Prostate gland (tissue), 2 donors: ENCODE data around the gene PURA. TPM values are rescaled to one million over a fixed set of nuclear protein-coding genes. Genes with fewer than 3 reads are reported as not detected.

Source experiments
- DNase-seq: peaks from one replicate; pipeline ENCODE4 v3.0.0-alpha.2; 2019; ENCODE audit warnings: low spot score
- H3K27ac ChIP-seq, 2 donors: fragments of 200-600 bp; sonication (generic); 2 replicates each; pipeline ENCODE4 v1.5.1; 2017 to 2019
- H3K27me3 ChIP-seq: fragments of 200-600 bp; sonication (generic); replicated peaks from 2 replicates; pipeline ENCODE4 v1.5.1; 2019; ENCODE audit not compliant: insufficient read depth
- H3K36me3 ChIP-seq, 2 donors: fragments of 200-600 bp; sonication (generic); 1 replicate in 1 of 2; 2 replicates in 1 of 2; pipeline versions ENCODE4 v1.5.1 to v1.8.1; 2017 to 2019
- H3K4me1 ChIP-seq: fragments of 200-600 bp; sonication (generic); replicated peaks from 2 replicates; pipeline ENCODE4 v1.5.1; 2019
- H3K4me3 ChIP-seq, 2 donors: fragments of 200-600 bp; sonication (generic); 2 replicates each; pipeline ENCODE4 v1.5.1; 2017 to 2019
- H3K9me3 ChIP-seq: fragments of 200-600 bp; sonication (generic); 2 replicates; pipeline ENCODE4 v1.5.1; 2017
- POLR2A ChIP-seq: fragments of 450-650 bp; IDR thresholded peaks from one replicate; pipeline ENCODE4 v1.6.1; 2016; ENCODE audit warnings: antibody characterized with exemption, mild to moderate bottlenecking
- POLR2AphosphoS5 ChIP-seq: sonication (generic); formaldehyde crosslinking; IDR thresholded peaks from one replicate; pipeline ENCODE4 v1.6.1; 2017; ENCODE audit warnings: antibody characterized with exemption
- WGBS: methylation state at CpG from one replicate; pipeline ENCODE4 v1.1.5; 2018; 5-methylcytosine and 5-hydroxymethylcytosine counted together
- intact Hi-C: fragments of 100-400 bp; cut with DNase I; formaldehyde crosslinking; loops from one replicate; pipeline ENCODE4 v1.14.2; 2022
- total RNA-seq, 2 donors: library from RNA; depleted of rRNA; stranded (reverse); fragments of >200 nt; gene quantifications; one replicate each; pipeline ENCODE4 v1.1.0, GENCODE V29; 2016
- TF ChIP-seq, protein P1 (sequence below), 4 experiments: fragments of 200-600 bp in 2 of 4; fragments of 450-650 bp in 2 of 4; sonication (generic) in 2 of 4; IDR thresholded peaks; 1 replicate in 3 of 4; 2 replicates in 1 of 4; pipeline ENCODE4 v1.5.1; 2016 to 2019; ENCODE audit warnings: antibody characterized with exemption in 4 of 4, mild to moderate bottlenecking in 2 of 4, moderate library complexity in 2 of 4

PURA gene
- total RNA-seq, 2 donors from 2014 or later = 24.2 to 27.2 TPM

- H3K4me1 ChIP-seq = peaks cover 3% of the 10 kb centered on the region
- DNase-seq = peak; percentile 76
- intact Hi-C loops = no loop called here
These were observed 27.3 kb downstream of the PURA start for GRCh38 chr5:140141241-140141640.

GRCh38 chr5:140142246-140142645 is 28.3 kb downstream of the PURA start:
- intact Hi-C loops = no loop called here
- TF ChIP-seq, protein P1, sequence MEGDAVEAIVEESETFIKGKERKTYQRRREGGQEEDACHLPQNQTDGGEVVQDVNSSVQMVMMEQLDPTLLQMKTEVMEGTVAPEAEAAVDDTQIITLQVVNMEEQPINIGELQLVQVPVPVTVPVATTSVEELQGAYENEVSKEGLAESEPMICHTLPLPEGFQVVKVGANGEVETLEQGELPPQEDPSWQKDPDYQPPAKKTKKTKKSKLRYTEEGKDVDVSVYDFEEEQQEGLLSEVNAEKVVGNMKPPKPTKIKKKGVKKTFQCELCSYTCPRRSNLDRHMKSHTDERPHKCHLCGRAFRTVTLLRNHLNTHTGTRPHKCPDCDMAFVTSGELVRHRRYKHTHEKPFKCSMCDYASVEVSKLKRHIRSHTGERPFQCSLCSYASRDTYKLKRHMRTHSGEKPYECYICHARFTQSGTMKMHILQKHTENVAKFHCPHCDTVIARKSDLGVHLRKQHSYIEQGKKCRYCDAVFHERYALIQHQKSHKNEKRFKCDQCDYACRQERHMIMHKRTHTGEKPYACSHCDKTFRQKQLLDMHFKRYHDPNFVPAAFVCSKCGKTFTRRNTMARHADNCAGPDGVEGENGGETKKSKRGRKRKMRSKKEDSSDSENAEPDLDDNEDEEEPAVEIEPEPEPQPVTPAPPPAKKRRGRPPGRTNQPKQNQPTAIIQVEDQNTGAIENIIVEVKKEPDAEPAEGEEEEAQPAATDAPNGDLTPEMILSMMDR (IDR thresholded peaks at IDR 0.05) = no peak
- no peak for TF ChIP-seq POLR2A
- no peak for TF ChIP-seq POLR2AphosphoS5
- Histone ChIP-seq H3K4me3 (no peak overlapping the region), H3K36me3 (no peaks in the 10 kb centered on the region), H3K9me3 (no peaks in the 10 kb centered on the region), H3K27me3 (no peaks in the 10 kb centered on the region), H3K4me1 (peaks cover 5% of the 10 kb centered on the region), H3K27ac (no peak overlapping the region)
- no peak for DNase-seq
- 81% methylated on average over 5 of the region's 5 CpGs for WGBS

More at GRCh38 chr5:140141241-140141640, 27.3 kb downstream of the PURA start:
- no peak overlapping the region for H3K27ac ChIP-seq
- TF ChIP-seq, protein P1 (IDR thresholded peaks at IDR 0.05) = no peak
- TF ChIP-seq POLR2A (no peak), POLR2AphosphoS5 (peak; percentile 82)
- H3K27me3 ChIP-seq = no peaks in the 10 kb centered on the region
- H3K9me3 ChIP-seq = no peaks in the 10 kb centered on the region
- no peaks in the 10 kb centered on the region for H3K36me3 ChIP-seq
- no peak overlapping the region for H3K4me3 ChIP-seq

DNA sequence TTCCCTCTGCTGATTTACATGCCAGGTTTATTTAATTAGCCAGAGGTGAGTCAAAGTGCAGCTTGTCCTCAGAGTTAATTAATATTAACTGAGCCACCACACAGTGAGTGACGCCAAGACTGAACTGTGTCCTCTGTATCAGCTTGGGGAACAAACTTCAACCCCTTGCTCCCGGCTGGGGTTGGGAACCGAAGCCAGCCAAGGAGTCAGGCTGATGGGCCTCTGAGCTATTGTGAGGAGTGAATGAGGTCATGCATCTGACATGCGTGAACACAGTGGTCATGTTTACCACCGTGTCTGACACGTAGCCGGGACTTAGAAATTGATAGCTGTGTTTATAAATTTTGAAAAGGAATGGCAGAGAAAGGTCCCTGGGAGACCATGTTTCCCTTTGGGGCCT is 28.9 kb downstream of the PURA start:
- no peak for DNase-seq
- TF ChIP-seq POLR2AphosphoS5 (no peak), POLR2A (no peak)

GRCh38 chr5:140143521-140144258 is 29.8 kb downstream of the PURA start:
- TF ChIP-seq POLR2A (no peak), POLR2AphosphoS5 (no peak)
- TF ChIP-seq, protein P1 (IDR thresholded peaks at IDR 0.05) = no peak
- Histone ChIP-seq H3K36me3 (no peaks in the 10 kb centered on the region), H3K4me1 (peaks cover 5% of the 10 kb centered on the region), H3K4me3 (no peak overlapping the region), H3K27ac (no peak overlapping the region), H3K27me3 (no peaks in the 10 kb centered on the region), H3K9me3 (no peaks in the 10 kb centered on the region)
- DNase-seq = no peak
- intact Hi-C loops = no loop called here
- WGBS = 95% methylated on average over 3 of the region's 3 CpGs

More for the DNA sequence above, 28.9 kb downstream of the PURA start:
- WGBS = 97% methylated on average over 7 of the region's 7 CpGs
- no peaks in the 10 kb centered on the region for H3K36me3 ChIP-seq
- no peaks in the 10 kb centered on the region for H3K27me3 ChIP-seq
- no peak overlapping the region for H3K27ac ChIP-seq
- no peaks in the 10 kb centered on the region for H3K9me3 ChIP-seq
- intact Hi-C loops = no loop called here
- H3K4me1 ChIP-seq = peaks cover 5% of the 10 kb centered on the region
- no peak overlapping the region for H3K4me3 ChIP-seq

DNA sequence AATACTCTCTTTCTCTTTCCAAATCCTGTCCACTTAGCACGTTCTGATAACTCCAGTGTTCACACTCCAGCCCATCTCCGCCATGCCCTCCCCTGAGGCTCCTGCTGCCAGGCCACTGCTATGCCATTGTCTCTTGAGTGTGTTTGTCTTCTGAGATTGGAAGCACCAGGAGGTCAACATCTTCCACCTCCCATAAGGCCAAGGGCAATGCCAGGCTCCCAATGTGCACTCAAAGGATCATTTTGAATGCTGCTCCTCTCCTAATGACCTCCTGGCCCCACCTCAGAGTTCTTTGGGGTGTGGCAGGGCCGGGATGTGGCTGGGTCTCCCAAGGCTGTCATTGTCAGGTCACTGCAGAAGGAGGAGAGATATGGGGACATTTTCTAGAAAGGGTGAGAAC is 31.3 kb downstream of the PURA start:
- Histone ChIP-seq H3K9me3 (no peaks in the 10 kb centered on the region), H3K36me3 (no peaks in the 10 kb centered on the region), H3K4me3 (peak overlapping the region in 1 of 2 donors; percentile 36), H3K27ac (no peak overlapping the region), H3K27me3 (no peaks in the 10 kb centered on the region), H3K4me1 (peaks cover 5% of the 10 kb centered on the region)
- WGBS = 85% methylated on average over 3 of the region's 3 CpGs
- intact Hi-C loops = loop anchor here (5.0 kb wide), 1 partner anchor 33 kb away; the partner anchor contains the start of gene PURA
- DNase-seq = no peak
- TF ChIP-seq, protein P1 (IDR thresholded peaks at IDR 0.05) = no peak
- TF ChIP-seq POLR2A (no peak), POLR2AphosphoS5 (no peak)
